Transverse colon (tissue), 4 donors: Measurements from ENCODE around the gene SYNE3. TPM values are rescaled to one million over a fixed set of nuclear protein-coding genes. Genes with fewer than 3 reads are reported as not detected.
A peak's percentile ranks its signal among the peaks of the same experiment; 100 is the strongest.

Source experiments
- DNase-seq: peaks from one replicate; pipeline ENCODE4 v3.0.0-alpha.2; 2019
- H3K27ac ChIP-seq, 4 donors: fragments of 200-600 bp; sonication (generic); 2 replicates each; pipeline ENCODE4 v1.5.1; 2016 to 2018; ENCODE audit warnings: inconsistent platforms in 4 of 4
- H3K27me3 ChIP-seq: fragments of 200-600 bp; sonication (generic); 2 replicates; pipeline ENCODE4 v1.5.1; 2017; ENCODE audit warnings: inconsistent platforms
- H3K36me3 ChIP-seq, 4 donors: fragments of 200-600 bp; sonication (generic); 2 replicates each; pipeline ENCODE4 v1.5.1; 2017 to 2019; ENCODE audit warnings: inconsistent platforms in 4 of 4
- H3K4me1 ChIP-seq, 4 donors: fragments of 200-600 bp; sonication (generic); 2 replicates each; pipeline ENCODE4 v1.5.1; 2017 to 2020; ENCODE audit warnings: inconsistent platforms in 4 of 4
- H3K4me3 ChIP-seq, 4 donors: fragments of 200-600 bp; sonication (generic); 1 replicate in 1 of 4; 2 replicates in 3 of 4; pipeline versions ENCODE4 v1.5.1 to v1.6.1; 2017 to 2019; ENCODE audit warnings: inconsistent platforms in 4 of 4
- H3K9me3 ChIP-seq, 2 donors: fragments of 200-600 bp; sonication (generic); 2 replicates each; pipeline ENCODE4 v1.5.1; 2017 to 2019; ENCODE audit warnings: inconsistent platforms in 2 of 2
- EP300 ChIP-seq: sonication (generic); formaldehyde crosslinking; IDR thresholded peaks from one replicate; pipeline ENCODE4 v1.6.1; 2017; ENCODE audit warnings: antibody characterized with exemption, low read depth
- POLR2A ChIP-seq: fragments of 450-650 bp; IDR thresholded peaks from one replicate; pipeline ENCODE4 v1.6.1; 2016; ENCODE audit warnings: antibody characterized with exemption, mild to moderate bottlenecking, moderate library complexity
- POLR2AphosphoS5 ChIP-seq, 3 donors: sonication (generic); formaldehyde crosslinking; IDR thresholded peaks; one replicate each; pipeline ENCODE4 v1.6.1; 2016; ENCODE audit warnings: antibody characterized with exemption in 3 of 3
- WGBS, 2 donors: methylation state at CpG; one replicate each; pipeline ENCODE4 v1.1.5; 2018; ENCODE audit warnings: low coverage in 1 of 2; 5-methylcytosine and 5-hydroxymethylcytosine counted together
- in situ Hi-C, 4 donors: fragments of 200-750 bp; cut with MboI; loops; one replicate each; pipeline versions ENCODE4 v1.15.0 to v1.15.1; 2017; ENCODE audit warnings: low sequenced_read_pairs in 3 of 4, low pct_ligation_motif_present in 1 of 4, low pct_unique_long_range_greater_than_20kb in 1 of 4
- intact Hi-C: fragments of 100-400 bp; cut with DNase I; formaldehyde crosslinking; loops from one replicate; pipeline ENCODE4 v1.15.1; 2023; ENCODE audit warnings: low total_unique reads
- total RNA-seq, 4 donors: library from RNA; depleted of rRNA; stranded (reverse); fragments of >200 nt; gene quantifications; one replicate each; pipeline ENCODE4 v1.1.0, GENCODE V29; 2016
- TF ChIP-seq, protein P1 (sequence below), 5 experiments: fragments of 200-600 bp in 3 of 5; fragments of 450-650 bp in 2 of 5; sonication (generic) in 3 of 5; IDR thresholded peaks; 1 replicate in 2 of 5; 2 replicates in 3 of 5; pipeline ENCODE4 v1.5.1; 2016 to 2017; ENCODE audit warnings: antibody characterized with exemption in 5 of 5, inconsistent platforms in 3 of 5, mild to moderate bottlenecking in 2 of 5, moderate library complexity in 1 of 5

Gene SYNE3
- total RNA-seq, 4 donors from 2014 or later: 9.8 to 46.8 (median 13.9) TPM

- no peak for DNase-seq
- Histone ChIP-seq H3K4me3 (no peak overlapping the region), H3K36me3 (no peaks in the 10 kb centered on the region), H3K4me1 (peaks cover 40 to 64% (median 52%) of the 10 kb centered on the region in 4 donors), H3K27ac (peak overlapping the region in 2 of 4 donors; percentile 77 to 79), H3K9me3 (no peaks in the 10 kb centered on the region), H3K27me3 (no peaks in the 10 kb centered on the region)
- 81 to 83% methylated on average over 5 to 6 of the region's 6 CpGs for WGBS, 2 donors
- TF ChIP-seq, protein P1, sequence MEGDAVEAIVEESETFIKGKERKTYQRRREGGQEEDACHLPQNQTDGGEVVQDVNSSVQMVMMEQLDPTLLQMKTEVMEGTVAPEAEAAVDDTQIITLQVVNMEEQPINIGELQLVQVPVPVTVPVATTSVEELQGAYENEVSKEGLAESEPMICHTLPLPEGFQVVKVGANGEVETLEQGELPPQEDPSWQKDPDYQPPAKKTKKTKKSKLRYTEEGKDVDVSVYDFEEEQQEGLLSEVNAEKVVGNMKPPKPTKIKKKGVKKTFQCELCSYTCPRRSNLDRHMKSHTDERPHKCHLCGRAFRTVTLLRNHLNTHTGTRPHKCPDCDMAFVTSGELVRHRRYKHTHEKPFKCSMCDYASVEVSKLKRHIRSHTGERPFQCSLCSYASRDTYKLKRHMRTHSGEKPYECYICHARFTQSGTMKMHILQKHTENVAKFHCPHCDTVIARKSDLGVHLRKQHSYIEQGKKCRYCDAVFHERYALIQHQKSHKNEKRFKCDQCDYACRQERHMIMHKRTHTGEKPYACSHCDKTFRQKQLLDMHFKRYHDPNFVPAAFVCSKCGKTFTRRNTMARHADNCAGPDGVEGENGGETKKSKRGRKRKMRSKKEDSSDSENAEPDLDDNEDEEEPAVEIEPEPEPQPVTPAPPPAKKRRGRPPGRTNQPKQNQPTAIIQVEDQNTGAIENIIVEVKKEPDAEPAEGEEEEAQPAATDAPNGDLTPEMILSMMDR (IDR thresholded peaks at IDR 0.05): no peak
- TF ChIP-seq POLR2AphosphoS5 (IDR thresholded peaks at IDR 0.05): no peak
- TF ChIP-seq EP300: no peak
- TF ChIP-seq POLR2A: no peak
- intact Hi-C loops (no loop called here), in situ Hi-C loops (no loop called here)
Measured at GRCh38 chr14:95488376-95489213, 27.9 kb downstream of the SYNE3 start.

GRCh38 chr14:95487669-95488084, 28.8 kb downstream of the SYNE3 start:
- intact Hi-C loops: no loop called here

DNA sequence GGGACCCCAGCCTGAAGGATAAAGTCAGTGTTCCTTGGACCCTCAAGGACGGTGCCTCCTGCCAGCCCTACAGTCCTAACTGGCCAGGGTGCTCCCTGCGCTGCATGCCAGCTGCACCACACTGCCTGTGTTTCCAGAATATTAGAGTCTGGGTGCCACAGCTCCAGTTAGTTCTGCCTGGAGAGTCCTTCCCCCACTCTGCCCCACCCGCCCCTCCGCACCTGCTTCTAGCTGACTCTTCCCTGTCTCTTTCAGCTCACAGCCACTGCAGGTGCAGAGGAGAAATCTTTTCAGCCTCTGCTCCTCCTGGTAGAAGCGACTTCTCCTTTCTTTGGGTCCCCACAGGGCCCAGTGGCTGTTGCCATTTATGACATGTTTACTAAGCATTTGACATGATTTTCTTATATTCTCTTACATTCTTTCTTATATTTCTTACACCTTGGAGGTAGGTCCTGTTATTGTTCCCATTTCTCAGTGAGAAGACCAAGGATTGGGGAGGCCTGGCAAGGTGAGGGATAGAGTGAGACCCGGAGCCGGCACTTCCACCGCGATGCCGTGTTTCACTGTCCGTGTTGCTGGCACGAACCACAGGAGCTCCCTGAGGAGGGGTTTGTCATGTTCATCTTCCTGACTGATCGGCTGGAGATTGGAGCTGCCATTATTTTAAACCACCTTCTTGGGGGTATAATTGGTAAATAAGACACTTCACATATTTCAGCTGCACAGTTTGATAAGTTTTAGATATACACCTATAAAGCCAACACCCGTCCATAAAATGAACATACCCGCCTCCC, 29.4 kb downstream of the SYNE3 start:
- Histone ChIP-seq H3K27ac (peak overlapping the region in 1 of 4 donors; percentile 48), H3K36me3 (no peaks in the 10 kb centered on the region), H3K4me1 (peaks cover 48 to 76% (median 61%) of the 10 kb centered on the region in 4 donors), H3K27me3 (no peaks in the 10 kb centered on the region), H3K4me3 (no peak overlapping the region), H3K9me3 (no peaks in the 10 kb centered on the region)
- WGBS, 2 donors: 23 to 56% methylated on average over 5 to 15 of the region's 15 CpGs
- TF ChIP-seq EP300 (no peak), POLR2AphosphoS5 (IDR thresholded peaks at IDR 0.05) (no peak), POLR2A (no peak)
- TF ChIP-seq, protein P1 (IDR thresholded peaks at IDR 0.05): no peak
- peak; percentile 62 for DNase-seq
- in situ Hi-C loops (no loop called here), intact Hi-C loops (no loop called here)

More at GRCh38 chr14:95487669-95488084, 28.8 kb downstream of the SYNE3 start:
- no peaks in the 10 kb centered on the region for H3K36me3 ChIP-seq
- H3K4me3 ChIP-seq: no peak overlapping the region
- peak overlapping the region in 1 of 4 donors; percentile 48 for H3K27ac ChIP-seq
- TF ChIP-seq, protein P1 (IDR thresholded peaks at IDR 0.05): no peak
- TF ChIP-seq POLR2AphosphoS5 (IDR thresholded peaks at IDR 0.05) (no peak), POLR2A (no peak), EP300 (no peak)
- no peaks in the 10 kb centered on the region for H3K9me3 ChIP-seq
- H3K27me3 ChIP-seq: no peaks in the 10 kb centered on the region
- in situ Hi-C loops: no loop called here
- peaks cover 48 to 73% (median 61%) of the 10 kb centered on the region in 4 donors for H3K4me1 ChIP-seq
- WGBS, 2 donors: 40% methylated on average over 3 of the region's 3 CpGs
- DNase-seq: no peak

- Histone ChIP-seq H3K27me3 (no peaks in the 10 kb centered on the region), H3K36me3 (no peaks in the 10 kb centered on the region), H3K27ac (no peak overlapping the region), H3K4me3 (no peak overlapping the region), H3K4me1 (peaks cover 38 to 68% (median 51%) of the 10 kb centered on the region in 4 donors), H3K9me3 (no peaks in the 10 kb centered on the region)
- TF ChIP-seq POLR2AphosphoS5 (IDR thresholded peaks at IDR 0.05) (no peak), POLR2A (no peak), EP300 (no peak)
- TF ChIP-seq, protein P1 (IDR thresholded peaks at IDR 0.05): no peak
- intact Hi-C loops: no loop called here
- 94% methylated on average over 7 of the region's 7 CpGs; no CpG with 5 or more reads in 1 of the 2 donors for WGBS, 2 donors
- no peak for DNase-seq
- in situ Hi-C loops: no loop called here
Measured at GRCh38 chr14:95485222-95485819, 31.1 kb downstream of the SYNE3 start.
